NCI-H345 (cell line): Measurements from ENCODE around the gene RBM23.
A peak's percentile ranks its signal among the peaks of the same experiment; 100 is the strongest.
"Not testable (repeated sequence)": the region's sequence is repeated elsewhere in the genome, so short reads cannot be mapped to it uniquely, and the experiment has no call there.

Source experiments
- DNase-seq: peaks from one replicate; lab custom pipeline; 2025; lab: John Stamatoyannopoulos, UW

The RBM23 gene

GRCh38 chr14:22915886-22916521 lies 2.9 kb downstream of the RBM23 start:
- DNase-seq: no peak

GRCh38 chr14:22914836-22915235 lies 4.1 kb downstream of the RBM23 start:
- not testable (repeated sequence) for DNase-seq

GRCh38 chr14:22910916-22911315 lies 8.0 kb downstream of the RBM23 start:
- no peak for DNase-seq

GRCh38 chr14:22908601-22909000 lies 10.3 kb downstream of the RBM23 start:
- no peak for DNase-seq

- no peak for DNase-seq
Observed at GRCh38 chr14:22907429-22907828, 11.5 kb downstream of the RBM23 start.

GRCh38 chr14:22906073-22906472 lies 12.9 kb downstream of the RBM23 start:
- no peak for DNase-seq

- no peak for DNase-seq
Observed at GRCh38 chr14:22905627-22906026, 13.3 kb downstream of the RBM23 start.

- no peak for DNase-seq
Observed at GRCh38 chr14:22903742-22904087, 15.2 kb downstream of the RBM23 start.

GRCh38 chr14:22901799-22902198 lies 17.1 kb downstream of the RBM23 start:
- no peak for DNase-seq

- DNase-seq: peak; percentile 67
Observed at GRCh38 chr14:22900081-22900799, 18.7 kb downstream of the RBM23 start.

GRCh38 chr14:22898302-22899090 lies 20.5 kb downstream of the RBM23 start:
- DNase-seq: no peak

GRCh38 chr14:22897357-22897756 lies 21.6 kb downstream of the RBM23 start:
- DNase-seq: no peak

- DNase-seq: no peak
Observed at GRCh38 chr14:22896760-22897159, 22.2 kb downstream of the RBM23 start.

GRCh38 chr14:22896356-22896755 lies 22.6 kb downstream of the RBM23 start:
- DNase-seq: no peak

- no peak for DNase-seq
Observed at GRCh38 chr14:22895402-22895801, 23.5 kb downstream of the RBM23 start.

GRCh38 chr14:22893706-22894105 lies 25.2 kb downstream of the RBM23 start:
- no peak for DNase-seq

- no peak for DNase-seq
Observed at GRCh38 chr14:22892488-22892887, 26.5 kb downstream of the RBM23 start.

GRCh38 chr14:22890416-22890815 lies 28.5 kb downstream of the RBM23 start:
- no peak for DNase-seq

- no peak for DNase-seq
Observed at GRCh38 chr14:22888662-22889061, 30.3 kb downstream of the RBM23 start.

GRCh38 chr14:22887990-22888378 lies 31.0 kb downstream of the RBM23 start:
- DNase-seq: peak; percentile 13

GRCh38 chr14:22887260-22887989 lies 31.5 kb downstream of the RBM23 start:
- DNase-seq: peak; percentile 24

GRCh38 chr14:22886500-22887259 lies 32.3 kb downstream of the RBM23 start:
- DNase-seq: peak; percentile 28
